SK-N-SH (cell line): Measurements from ENCODE around the gene CPEB2. TPM values are rescaled to one million over a fixed set of nuclear protein-coding genes. Genes with fewer than 3 reads are reported as not detected.

Experiments
- CTCF ChIA-PET: fragments of 300-600, 350-600 bp; formaldehyde crosslinking; extraction: SDS; loops from one replicate; lab custom pipeline; 2021; lab: Yijun Ruan, JAX
- POLR2A ChIA-PET: fragments of 350-600 bp; sonication (Branson Sonifier 250); formaldehyde crosslinking; extraction: SDS; loops from one replicate; lab custom pipeline; 2020; ENCODE audit warnings: antibody characterized with exemption, inconsistent platforms; lab: Yijun Ruan, JAX
- DNase-seq: peaks from one replicate; pipeline ENCODE4 v3.0.0; 2012
- H2AFZ ChIP-seq: fragments of 200-600 bp; sonication (generic); 2 replicates; pipeline ENCODE4 v1.8.1; 2016; ENCODE audit warnings: antibody characterized with exemption, mild to moderate bottlenecking, low read depth
- H3F3A ChIP-seq: fragments of 200-600 bp; sonication (generic); replicated peaks from 2 replicates; pipeline ENCODE3; 2016; ENCODE audit warnings: antibody characterized with exemption, mild to moderate bottlenecking; ENCODE audit not compliant: insufficient read depth
- H3K27ac ChIP-seq, 2 experiments: fragments of 200-500 bp in 1 of 2; fragments of 200-600 bp in 1 of 2; sonication (Bioruptor generic) in 1 of 2; sonication (generic), shearing (Covaris generic) in 1 of 2; 2 replicates each; pipeline versions ENCODE4 v1.5.1 to v1.6.1; 2014 to 2016; ENCODE audit warnings: low read depth in 2 of 2, inconsistent platforms in 1 of 2, low read length in 1 of 2, mild to moderate bottlenecking in 1 of 2, mixed read lengths in 1 of 2
- H3K27me3 ChIP-seq: fragments of 200-600 bp; sonication (generic), shearing (Covaris generic); 2 replicates; pipeline ENCODE4 v1.6.1; 2016; ENCODE audit warnings: mixed run types; ENCODE audit not compliant: insufficient read depth
- H3K36me3 ChIP-seq, 2 experiments: fragments of 200-500 bp in 1 of 2; fragments of 200-600 bp in 1 of 2; sonication (Bioruptor generic) in 1 of 2; sonication (generic) in 1 of 2; replicated peaks in 1 of 2; 2 replicates each; pipeline versions ENCODE3 to v1.5.1; 2014 to 2016; ENCODE audit warnings: low read length in 1 of 2, mild to moderate bottlenecking in 1 of 2; ENCODE audit not compliant: insufficient read depth in 2 of 2, control insufficient read depth in 1 of 2
- H3K4me1 ChIP-seq, 2 experiments: fragments of 200-500 bp in 1 of 2; fragments of 200-600 bp in 1 of 2; sonication (Bioruptor generic) in 1 of 2; sonication (generic), shearing (Covaris generic) in 1 of 2; 2 replicates each; pipeline versions ENCODE4 v1.5.1 to v1.6.1; 2014 to 2016; ENCODE audit warnings: low read depth in 1 of 2, low read length in 1 of 2, mixed run types in 1 of 2; ENCODE audit not compliant: insufficient read depth in 2 of 2, control insufficient read depth in 1 of 2
- H3K4me2 ChIP-seq: fragments of 200-600 bp; sonication (generic), shearing (Covaris generic); 2 replicates; pipeline ENCODE4 v1.6.1; 2017; ENCODE audit warnings: mixed run types
- H3K4me3 ChIP-seq, 2 experiments: fragments of 200-500 bp in 1 of 2; fragments of 200-600 bp in 1 of 2; sonication (Bioruptor generic) in 1 of 2; sonication (generic), shearing (Covaris generic) in 1 of 2; 2 replicates each; pipeline versions ENCODE4 v1.5.1 to v1.8.1; 2014 to 2016; ENCODE audit warnings: low read depth in 2 of 2, inconsistent platforms in 1 of 2, low read length in 1 of 2, mild to moderate bottlenecking in 1 of 2, mixed read lengths in 1 of 2, moderate library complexity in 1 of 2
- H3K79me2 ChIP-seq: fragments of 200-600 bp; sonication (generic); 2 replicates; pipeline ENCODE4 v1.8.1; 2017; ENCODE audit warnings: mild to moderate bottlenecking; ENCODE audit not compliant: insufficient read depth
- H3K9ac ChIP-seq: fragments of 200-600 bp; sonication (generic); 2 replicates; pipeline ENCODE4 v1.6.1; 2017; ENCODE audit warnings: mixed run types
- H3K9me2 ChIP-seq: fragments of 200-600 bp; sonication (generic); 2 replicates; pipeline ENCODE4 v1.6.1; 2017; ENCODE audit warnings: mixed run types
- H3K9me3 ChIP-seq: fragments of 200-600 bp; sonication (generic); 2 replicates; pipeline ENCODE4 v1.6.1; 2017; ENCODE audit warnings: mixed run types, mild to moderate bottlenecking, moderate library complexity
- H4K20me1 ChIP-seq: fragments of 200-600 bp; sonication (generic); 2 replicates; pipeline ENCODE4 v1.6.1; 2017; ENCODE audit warnings: mild to moderate bottlenecking, mixed run types; ENCODE audit not compliant: insufficient read depth
- CTCF ChIP-seq: fragments of 200-600 bp; sonication (generic); IDR thresholded peaks from 2 replicates; pipeline ENCODE4 v1.6.1; 2017; ENCODE audit warnings: antibody characterized with exemption, mild to moderate bottlenecking, moderate library complexity
- EP300 ChIP-seq, 2 experiments: IDR thresholded peaks; 2 replicates each; pipeline versions ENCODE4 v1.4.0 to v1.6.1; 2012; ENCODE audit warnings: borderline replicate concordance in 1 of 2, low read depth in 1 of 2, low read length in 1 of 2
- FOXJ3 ChIP-seq: sonication (generic); formaldehyde crosslinking; IDR thresholded peaks from 2 replicates; pipeline ENCODE4 v1.5.1; 2020; ENCODE audit warnings: mild to moderate bottlenecking, missing genetic modification reagents
- IRF3 ChIP-seq: fragments of 150-350 bp; IDR thresholded peaks from 2 replicates; pipeline ENCODE4 v1.6.1; 2016; ENCODE audit warnings: mild to moderate bottlenecking, low read depth, low read length
- MAX ChIP-seq: IDR thresholded peaks from 2 replicates; pipeline ENCODE4 v1.4.0; 2012; ENCODE audit warnings: low read depth
- MEF2A ChIP-seq: IDR thresholded peaks from 2 replicates; pipeline ENCODE4 v1.4.0; 2012; ENCODE audit warnings: low read depth, borderline replicate concordance
- MXI1 ChIP-seq: IDR thresholded peaks from 2 replicates; pipeline ENCODE4 v1.6.1; 2012; ENCODE audit warnings: mild to moderate bottlenecking, low read depth, low read length, improper control_type of control experiment
- PBX3 ChIP-seq: IDR thresholded peaks from 2 replicates; pipeline ENCODE4; 2012
- RAD21 ChIP-seq: IDR thresholded peaks from 2 replicates; pipeline ENCODE4 v1.6.1; 2012; ENCODE audit warnings: mild to moderate bottlenecking, low read length
- RXRA ChIP-seq: IDR thresholded peaks from 2 replicates; pipeline ENCODE4 v1.4.0; 2012; ENCODE audit warnings: low read depth, mild to moderate bottlenecking, borderline replicate concordance
- SIN3A ChIP-seq: IDR thresholded peaks from 2 replicates; pipeline ENCODE4 v1.6.1; 2012; ENCODE audit warnings: low read depth, mild to moderate bottlenecking, low read length, moderate library complexity, borderline replicate concordance
- SMC3 ChIP-seq: IDR thresholded peaks from 2 replicates; pipeline ENCODE4 v1.6.1; 2012; ENCODE audit warnings: low read depth, low read length, improper control_type of control experiment
- TAF1 ChIP-seq: IDR thresholded peaks from 2 replicates; pipeline ENCODE4 v1.6.1; 2012; ENCODE audit warnings: low read depth, mild to moderate bottlenecking, low read length, moderate library complexity, borderline replicate concordance
- USF2 ChIP-seq: fragments of 150-350 bp; IDR thresholded peaks from 2 replicates; pipeline ENCODE4 v1.6.1; 2017; ENCODE audit warnings: antibody characterized with exemption, low read length, low read depth, borderline replicate concordance
- polyA plus RNA-seq, 3 experiments: library from polyadenylated mRNA; depleted of rRNA; stranded (reverse); fragments of >200 nt; gene quantifications; 2 replicates each; pipeline ENCODE4 v1.2.3, GENCODE V29; 2012

CPEB2 gene
- polyA plus RNA-seq, 1 of the 3 experiments (the other 2 are of a cell fraction), result 2.1 TPM

DNA sequence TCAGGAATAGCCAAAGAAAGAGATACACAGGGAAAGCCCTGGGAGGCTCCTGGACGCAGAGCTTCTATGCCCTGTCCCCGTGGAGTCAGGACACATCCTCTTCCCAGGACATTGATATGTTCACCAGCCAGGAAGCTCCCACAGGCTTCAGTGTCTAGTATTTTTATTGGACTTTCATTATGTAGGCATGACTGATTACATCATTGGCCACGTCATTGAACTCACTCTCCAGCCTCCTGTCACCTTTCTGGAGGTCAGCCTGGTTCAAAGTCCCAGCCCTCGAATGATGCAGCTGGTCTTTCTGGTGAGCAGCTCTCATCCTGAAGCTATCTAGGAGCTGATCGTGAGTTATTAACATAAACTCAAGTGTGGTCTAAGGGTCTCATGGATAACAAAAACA, 104.1 kb downstream of the CPEB2 start (continued):
- no peak for TF ChIP-seq CTCF
- no peak for TF ChIP-seq TAF1
- TF ChIP-seq IRF3, result no peak
- TF ChIP-seq EP300 (IDR thresholded peaks at IDR 0.05; ENCODE audit: borderline replicate concordance in 1 of 2, low read depth in 1 of 2, low read length in 1 of 2), result no peak
- TF ChIP-seq USF2, result no peak
- no peak for TF ChIP-seq RAD21

DNA sequence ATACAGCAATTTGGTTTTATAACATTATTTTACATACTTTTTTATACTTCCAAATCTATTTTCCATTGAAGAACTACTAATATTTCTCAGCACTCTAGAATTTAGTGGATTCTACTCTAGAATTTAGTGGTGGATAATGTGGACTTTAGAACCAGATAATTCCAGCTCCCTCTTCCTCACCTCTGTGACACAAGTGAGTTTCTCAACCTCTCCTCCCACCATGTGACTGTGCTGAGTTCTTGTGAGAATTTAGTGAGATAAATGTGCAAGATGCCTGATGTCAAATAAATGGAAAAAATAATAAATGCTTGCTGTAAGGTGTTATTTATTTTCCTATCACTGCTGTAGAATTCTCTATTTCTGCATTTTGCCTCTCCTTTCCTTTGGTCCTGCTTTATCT, 107.3 kb downstream of the CPEB2 start:
- Histone ChIP-seq H3K9me3 (no peaks in the 10 kb centered on the region), H2AFZ (no peak overlapping the region), H3K27me3 (no peaks in the 10 kb centered on the region), H3K27ac (no peak overlapping the region), H3K4me3 (no peak overlapping the region), H3K36me3 (no peaks in the 10 kb centered on the region), H4K20me1 (no peaks in the 10 kb centered on the region), H3K9me2 (no peaks in the 10 kb centered on the region), H3F3A (no peaks in the 10 kb centered on the region), H3K4me2 (no peak overlapping the region), H3K79me2 (no peaks in the 10 kb centered on the region), H3K9ac (no peak overlapping the region), H3K4me1 (no peaks in the 10 kb centered on the region)
- POLR2A ChIA-PET, result no interaction called here
- CTCF ChIA-PET, result no interaction called here
- no peak for DNase-seq
- TF ChIP-seq PBX3 (no peak), FOXJ3 (CRISPR knock-in tag) (no peak), MXI1 (no peak), MAX (no peak), SIN3A (no peak), RXRA (no peak), SMC3 (no peak), MEF2A (no peak)
